GM12873 (cell line): Measurements from ENCODE around the gene CWC27.

Source experiments
- TF ChIP-seq, protein P1 (sequence below): IDR thresholded peaks from 2 replicates; pipeline ENCODE4 v1.5.1; 2012; ENCODE audit warnings: low read depth, mild to moderate bottlenecking, moderate library complexity, low read length, control low read depth; ENCODE audit not compliant: insufficient read depth; ENCODE audit errors: missing control alignments

The CWC27 gene

DNA sequence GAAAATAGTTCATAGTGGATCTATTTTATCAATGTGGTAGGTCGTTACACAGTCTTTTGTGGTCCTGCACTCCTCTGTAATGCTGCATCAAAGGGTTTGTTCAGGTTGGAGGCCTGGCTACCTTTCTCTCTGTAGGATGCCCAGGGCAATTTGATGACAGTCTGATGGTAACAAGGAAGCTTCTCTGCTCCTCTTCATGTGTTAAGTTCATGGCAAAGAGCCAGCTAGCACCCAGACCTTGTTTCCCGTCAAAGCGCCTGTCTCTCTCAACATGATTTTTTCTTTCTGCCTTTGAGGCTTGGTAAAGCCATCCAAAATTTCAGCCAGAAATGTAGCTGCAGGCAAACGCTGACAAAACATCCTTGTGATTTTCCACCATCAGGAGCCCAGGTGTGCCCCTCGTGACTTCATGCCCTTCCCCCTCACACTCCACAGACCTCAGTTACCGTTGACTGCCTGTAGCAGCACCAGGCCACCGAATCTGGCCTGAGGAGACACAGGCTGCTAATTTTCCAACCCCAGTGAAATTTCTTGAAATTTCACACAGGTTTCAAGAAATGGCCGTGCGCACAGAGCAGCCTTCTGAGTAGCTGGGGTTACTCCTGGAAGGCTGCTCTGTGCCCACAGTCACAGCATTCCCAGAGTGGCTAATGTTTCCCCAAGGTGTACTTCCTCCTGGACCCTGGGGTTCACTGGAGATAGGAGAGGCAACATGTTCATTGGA lies 292.7 kb downstream of the CWC27 start:
- TF ChIP-seq, protein P1, sequence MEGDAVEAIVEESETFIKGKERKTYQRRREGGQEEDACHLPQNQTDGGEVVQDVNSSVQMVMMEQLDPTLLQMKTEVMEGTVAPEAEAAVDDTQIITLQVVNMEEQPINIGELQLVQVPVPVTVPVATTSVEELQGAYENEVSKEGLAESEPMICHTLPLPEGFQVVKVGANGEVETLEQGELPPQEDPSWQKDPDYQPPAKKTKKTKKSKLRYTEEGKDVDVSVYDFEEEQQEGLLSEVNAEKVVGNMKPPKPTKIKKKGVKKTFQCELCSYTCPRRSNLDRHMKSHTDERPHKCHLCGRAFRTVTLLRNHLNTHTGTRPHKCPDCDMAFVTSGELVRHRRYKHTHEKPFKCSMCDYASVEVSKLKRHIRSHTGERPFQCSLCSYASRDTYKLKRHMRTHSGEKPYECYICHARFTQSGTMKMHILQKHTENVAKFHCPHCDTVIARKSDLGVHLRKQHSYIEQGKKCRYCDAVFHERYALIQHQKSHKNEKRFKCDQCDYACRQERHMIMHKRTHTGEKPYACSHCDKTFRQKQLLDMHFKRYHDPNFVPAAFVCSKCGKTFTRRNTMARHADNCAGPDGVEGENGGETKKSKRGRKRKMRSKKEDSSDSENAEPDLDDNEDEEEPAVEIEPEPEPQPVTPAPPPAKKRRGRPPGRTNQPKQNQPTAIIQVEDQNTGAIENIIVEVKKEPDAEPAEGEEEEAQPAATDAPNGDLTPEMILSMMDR = no peak

GRCh38 chr5:65061974-65062353 lies 293.2 kb downstream of the CWC27 start:
- TF ChIP-seq, protein P1 = no peak

DNA sequence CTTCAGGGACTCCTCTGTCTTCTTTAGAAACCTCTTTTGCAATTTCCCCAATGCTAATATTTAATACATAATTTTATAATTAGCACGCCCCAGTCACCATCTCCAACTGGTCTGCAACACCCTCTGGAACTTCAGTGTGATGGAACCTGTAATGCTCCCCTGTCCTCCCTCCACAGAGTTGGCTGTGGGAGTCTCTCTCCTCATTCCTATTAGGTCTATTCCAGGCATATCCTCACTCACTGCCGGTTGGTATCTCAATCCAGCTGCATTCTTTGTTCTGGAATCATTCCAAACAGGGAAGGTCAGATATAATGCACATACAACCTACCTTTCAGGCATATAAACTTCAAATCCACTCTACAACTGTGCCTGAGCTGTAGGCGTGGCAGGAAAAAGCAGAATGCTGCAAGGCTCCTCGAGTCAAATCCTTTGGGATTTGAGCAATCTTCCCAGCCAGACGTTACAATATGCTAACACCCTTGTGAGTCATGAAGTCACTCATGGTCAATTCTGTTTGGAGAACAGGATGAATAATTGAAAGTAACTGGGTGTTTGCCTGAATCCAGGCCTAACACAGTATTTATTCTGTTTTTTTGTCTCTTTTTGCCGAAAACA lies 293.8 kb downstream of the CWC27 start:
- TF ChIP-seq, protein P1 = no peak

GRCh38 chr5:65065001-65065511 lies 296.3 kb downstream of the CWC27 start:
- TF ChIP-seq, protein P1 = no peak

GRCh38 chr5:65066387-65067146 lies 297.8 kb downstream of the CWC27 start:
- TF ChIP-seq, protein P1 = no peak

DNA sequence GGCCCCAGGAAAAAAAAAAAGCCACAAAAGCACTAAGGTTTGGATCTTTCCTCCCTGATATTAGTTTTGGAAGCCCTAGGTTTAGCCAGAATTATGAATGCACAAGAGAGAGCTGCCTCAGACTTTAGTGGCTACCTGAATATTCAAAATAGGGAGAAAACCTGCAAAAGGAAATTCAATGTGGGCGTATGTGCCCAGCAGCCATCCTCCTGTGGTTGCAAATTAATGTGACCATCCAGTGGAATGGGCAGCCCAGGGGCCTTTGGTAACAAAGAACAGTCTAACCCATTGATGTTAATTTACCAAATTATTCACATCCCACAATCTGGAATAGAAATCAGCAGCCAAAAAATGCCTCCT lies 298.4 kb downstream of the CWC27 start:
- TF ChIP-seq, protein P1 = no peak
